GM19025 (cell line): Measurements from ENCODE around the gene XYLT1.
A peak's percentile ranks its signal among the peaks of the same experiment; 100 is the strongest.

Source experiments
- ATAC-seq: cut with Tn5 transposase; IDR thresholded peaks from one replicate; pipeline ENCODE4 v1.9.1; 2021; ENCODE audit warnings: mild to moderate bottlenecking, low read depth, moderate library complexity; ENCODE audit not compliant: unreplicated experiment

Gene XYLT1

GRCh38 chr16:17272716-17273115 lies 198.0 kb downstream of the XYLT1 start:
- no peak for ATAC-seq

- no peak for ATAC-seq
Measured at GRCh38 chr16:17271687-17272086, 199.1 kb downstream of the XYLT1 start.

- no peak for ATAC-seq
Measured at GRCh38 chr16:17270683-17271109, 200.1 kb downstream of the XYLT1 start.

GRCh38 chr16:17270111-17270510 lies 200.6 kb downstream of the XYLT1 start:
- ATAC-seq: no peak

- ATAC-seq: no peak
Measured at GRCh38 chr16:17269439-17269838, 201.3 kb downstream of the XYLT1 start.

- ATAC-seq: no peak
Measured at GRCh38 chr16:17266608-17267313, 204.0 kb downstream of the XYLT1 start.

- no peak for ATAC-seq
Measured at GRCh38 chr16:17265154-17265553, 205.6 kb downstream of the XYLT1 start.

GRCh38 chr16:17261197-17261858 lies 209.4 kb downstream of the XYLT1 start:
- ATAC-seq: no peak

GRCh38 chr16:17260276-17260849 lies 210.4 kb downstream of the XYLT1 start:
- ATAC-seq: no peak

GRCh38 chr16:17259751-17260270 lies 210.9 kb downstream of the XYLT1 start:
- ATAC-seq: no peak

- peak; percentile 74 for ATAC-seq
Measured at GRCh38 chr16:17258848-17259713, 211.7 kb downstream of the XYLT1 start.

GRCh38 chr16:17258077-17258599 lies 212.6 kb downstream of the XYLT1 start:
- no peak for ATAC-seq

GRCh38 chr16:17257426-17258023 lies 213.2 kb downstream of the XYLT1 start:
- ATAC-seq: no peak

GRCh38 chr16:17252701-17253100 lies 218.1 kb downstream of the XYLT1 start:
- no peak for ATAC-seq

GRCh38 chr16:17252064-17252463 lies 218.7 kb downstream of the XYLT1 start:
- no peak for ATAC-seq

- ATAC-seq: no peak
Measured at GRCh38 chr16:17251496-17251895, 219.3 kb downstream of the XYLT1 start.

GRCh38 chr16:17246974-17247732 lies 223.6 kb downstream of the XYLT1 start:
- ATAC-seq: no peak

- no peak for ATAC-seq
Measured at GRCh38 chr16:17246268-17246885, 224.4 kb downstream of the XYLT1 start.

GRCh38 chr16:17245776-17246175 lies 225.0 kb downstream of the XYLT1 start:
- no peak for ATAC-seq
